ENCODE measurements around the gene MED12L.

DNA sequence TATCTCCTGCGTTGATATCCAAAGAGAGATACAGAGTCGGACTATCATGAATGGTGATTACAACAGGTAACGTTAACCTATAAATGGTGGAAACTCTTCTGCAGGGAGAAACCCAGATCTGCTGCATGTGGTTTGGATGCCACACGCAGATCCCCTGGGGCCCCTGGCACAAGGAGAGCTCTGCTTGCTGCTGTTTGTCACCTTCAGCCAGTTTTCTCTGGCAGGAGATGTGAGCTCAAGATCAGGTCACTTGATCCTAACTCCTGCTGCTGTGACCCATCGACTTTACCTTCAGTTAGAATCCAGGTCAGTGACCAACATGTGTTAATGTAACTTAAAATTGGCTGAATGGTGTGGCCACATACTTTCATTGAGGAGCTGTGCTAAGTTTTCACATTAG is 141.4 kb downstream of the MED12L start:
- TF ChIP-seq EZH2 (IDR thresholded peaks at IDR 0.05) (no peak), POLR2AphosphoS5 (IDR thresholded peaks at IDR 0.05; ENCODE audit: borderline replicate concordance, low read depth, low read length) (no peak)

All from SK-N-MC (cell line).